GM13976 (cell line): ENCODE measurements around the gene ZBTB37.

ENCODE experiments used
- DNase-seq: peaks from one replicate; pipeline ENCODE4 v3.0.0; 2012; ENCODE audit warnings: low spot score
- CTCF ChIP-seq: IDR thresholded peaks from 2 replicates; pipeline ENCODE4 v1.5.1; 2012; ENCODE audit warnings: borderline replicate concordance, mild to moderate bottlenecking; ENCODE audit not compliant: insufficient read depth; ENCODE audit errors: extremely low read depth, missing control alignments, control extremely low read depth
- in situ Hi-C: fragments of 300-500 bp; cut with MboI; formaldehyde crosslinking; loops from one replicate; pipeline ENCODE4 v1.12.0; 2022; ENCODE audit warnings: low sequenced_read_pairs, mixed read lengths, inconsistent platforms; ENCODE audit not compliant: unreplicated experiment

The ZBTB37 gene

GRCh38 chr1:173865468-173866164, 2.6 kb upstream of the ZBTB37 start:
- DNase-seq: no peak
- in situ Hi-C loops: no loop called here

GRCh38 chr1:173866413-173867115, 1.6 kb upstream of the ZBTB37 start:
- TF ChIP-seq CTCF: no peak
- no peak for DNase-seq
- in situ Hi-C loops: no loop called here

More at GRCh38 chr1:173865468-173866164, 2.6 kb upstream of the ZBTB37 start:
- TF ChIP-seq CTCF: no peak

- no peak for TF ChIP-seq CTCF
- no peak for DNase-seq
- in situ Hi-C loops: no loop called here
Measured at GRCh38 chr1:173867141-173867752, 933 bp upstream of the ZBTB37 start.

- in situ Hi-C loops: no loop called here
- peak; percentile 94 for DNase-seq
- TF ChIP-seq CTCF: no peak
Measured at GRCh38 chr1:173867753-173868265, 371 bp upstream of the ZBTB37 start, which contains the start of gene GAS5. Gene GAS5 (minus strand): TSS chr1:173867989.

- DNase-seq: no peak
Measured at GRCh38 chr1:173869021-173869359, 810 bp downstream of the ZBTB37 start.

More at GRCh38 chr1:173869021-173869359, 810 bp downstream of the ZBTB37 start:
- in situ Hi-C loops: no loop called here
- TF ChIP-seq CTCF: no peak
